IMR-90 (cell line): ENCODE measurements around the gene CFAP58. TPM values are rescaled to one million over a fixed set of nuclear protein-coding genes. Genes with fewer than 3 reads are reported as not detected.

ENCODE experiments used
- ATAC-seq: fragments of 200-7000 bp; cut with Tn5 transposase; 2 replicates; pipeline ENCODE4 v1.9.1; 2020; ENCODE audit warnings: low read depth, mild to moderate bottlenecking, moderate library complexity
- BruUV-seq: library from RNA; stranded (reverse); fragments of 400-500 nt; replicated peaks from 2 replicates; lab custom pipeline; 2021; lab: Mats Ljungman, UMichigan
- CTCF ChIA-PET: fragments of 300-600 bp; formaldehyde crosslinking; extraction: SDS; loops from one replicate; lab custom pipeline; 2021; ENCODE audit warnings: antibody characterized with exemption; lab: Yijun Ruan, JAX
- POLR2A ChIA-PET: fragments of 300-600 bp; sonication (Branson Sonifier 250); formaldehyde crosslinking; loops from one replicate; lab custom pipeline; 2022; ENCODE audit warnings: antibody characterized with exemption; ENCODE audit not compliant: unreplicated experiment; lab: Charles Lee
- DNase-seq: peaks from one replicate; pipeline ENCODE4 v3.0.0; 2013
- H2AFZ ChIP-seq: replicated peaks from 2 replicates; pipeline ENCODE3; 2013; ENCODE audit warnings: low read length, mild to moderate bottlenecking; ENCODE audit not compliant: poor library complexity
- H2AK5ac ChIP-seq: 2 replicates; pipeline ENCODE4 v1.6.1; 2013; ENCODE audit warnings: low read depth, low read length, inconsistent platforms
- H2AK9ac ChIP-seq: replicated peaks from 2 replicates; pipeline ENCODE3; 2013; ENCODE audit warnings: mild to moderate bottlenecking, low read depth, low read length, moderate library complexity; ENCODE audit not compliant: poor library complexity
- H2BK120ac ChIP-seq: 2 replicates; pipeline ENCODE4 v1.6.1; 2013; ENCODE audit warnings: low read depth, low read length, inconsistent platforms
- H2BK15ac ChIP-seq: 3 replicates; pipeline ENCODE4 v1.6.1; 2013; ENCODE audit warnings: low read depth, low read length, inconsistent platforms
- H2BK20ac ChIP-seq: 2 replicates; pipeline ENCODE4 v1.6.1; 2013; ENCODE audit warnings: low read depth, mild to moderate bottlenecking, inconsistent platforms, low read length, moderate library complexity
- H2BK5ac ChIP-seq: 2 replicates; pipeline ENCODE4 v1.6.1; 2013; ENCODE audit warnings: mild to moderate bottlenecking, low read depth, low read length, inconsistent platforms; ENCODE audit not compliant: poor library complexity, severe bottlenecking
- H3K14ac ChIP-seq: replicated peaks from 2 replicates; pipeline ENCODE4 v1.6.1; 2013; ENCODE audit warnings: low read depth, low read length, inconsistent platforms
- H3K18ac ChIP-seq: 2 replicates; pipeline ENCODE4 v1.6.1; 2013; ENCODE audit warnings: low read depth, low read length, control low read depth
- H3K23ac ChIP-seq: 2 replicates; pipeline ENCODE4 v1.6.1; 2013; ENCODE audit warnings: low read depth, low read length, inconsistent platforms
- H3K27ac ChIP-seq: 2 replicates; pipeline ENCODE4 v1.5.1; 2013; ENCODE audit warnings: mild to moderate bottlenecking, control low read depth, low read length; ENCODE audit not compliant: insufficient read depth
- H3K27me3 ChIP-seq: 2 replicates; pipeline ENCODE4 v1.6.1; 2013; ENCODE audit warnings: low read length; ENCODE audit not compliant: control insufficient read depth, insufficient read depth
- H3K36me3 ChIP-seq: 2 replicates; pipeline ENCODE4 v1.6.1; 2013; ENCODE audit warnings: low read length, mixed read lengths; ENCODE audit not compliant: control insufficient read depth, insufficient read depth
- H3K4ac ChIP-seq: 2 replicates; pipeline ENCODE4 v1.6.1; 2013; ENCODE audit warnings: low read depth, low read length, inconsistent platforms
- H3K4me1 ChIP-seq: 2 replicates; pipeline ENCODE4 v1.6.1; 2013; ENCODE audit warnings: low read length, mixed read lengths; ENCODE audit not compliant: control insufficient read depth, insufficient read depth
- H3K4me2 ChIP-seq: 2 replicates; pipeline ENCODE4 v1.6.1; 2013; ENCODE audit warnings: low read depth, mild to moderate bottlenecking, control low read depth, low read length, moderate library complexity
- H3K4me3 ChIP-seq: 2 replicates; pipeline ENCODE4 v1.5.1; 2013; ENCODE audit warnings: low read depth, mild to moderate bottlenecking, control low read depth, low read length, moderate library complexity; ENCODE audit not compliant: insufficient read depth
- H3K56ac ChIP-seq: 2 replicates; pipeline ENCODE4 v1.6.1; 2013; ENCODE audit warnings: low read length, inconsistent platforms; ENCODE audit not compliant: insufficient read depth; ENCODE audit errors: extremely low read depth
- H3K79me1 ChIP-seq, 2 experiments: 2 replicates each; pipeline ENCODE4 v1.6.1; 2013; ENCODE audit warnings: low read length in 2 of 2, inconsistent platforms in 1 of 2, low read depth in 1 of 2
- H3K9ac ChIP-seq: 2 replicates; pipeline ENCODE4 v1.6.1; 2013; ENCODE audit warnings: low read depth, low read length, control low read depth
- H3K9me1 ChIP-seq: 2 replicates; pipeline ENCODE4 v1.6.1; 2013; ENCODE audit warnings: low read length, inconsistent platforms; ENCODE audit not compliant: insufficient read depth
- H3K9me3 ChIP-seq: 2 replicates; pipeline ENCODE4 v1.6.1; 2013; ENCODE audit warnings: low read length; ENCODE audit not compliant: control insufficient read depth, insufficient read depth
- H4K20me1 ChIP-seq: 2 replicates; pipeline ENCODE4 v1.6.1; 2013; ENCODE audit warnings: low read length, inconsistent platforms; ENCODE audit not compliant: insufficient read depth
- H4K5ac ChIP-seq: 2 replicates; pipeline ENCODE4 v1.6.1; 2013; ENCODE audit warnings: mild to moderate bottlenecking, low read depth, low read length, control low read depth
- H4K8ac ChIP-seq, 2 experiments: 2 replicates each; pipeline ENCODE4 v1.6.1; 2013; ENCODE audit warnings: low read depth in 2 of 2, low read length in 2 of 2, control low read depth in 1 of 2, inconsistent platforms in 1 of 2
- H4K91ac ChIP-seq: 2 replicates; pipeline ENCODE4 v1.6.1; 2013; ENCODE audit warnings: low read depth, low read length, inconsistent platforms; ENCODE audit not compliant: insufficient read depth
- BHLHE40 ChIP-seq: fragments of 150-350 bp; IDR thresholded peaks from 2 replicates; pipeline ENCODE4 v1.6.1; 2016; ENCODE audit warnings: mild to moderate bottlenecking, low read depth, low read length
- CEBPB ChIP-seq: IDR thresholded peaks from 2 replicates; pipeline ENCODE4 v1.6.1; 2012; ENCODE audit warnings: low read depth, low read length, improper control_type of control experiment
- CHD1 ChIP-seq: IDR thresholded peaks from 2 replicates; pipeline ENCODE4 v1.6.1; 2012; ENCODE audit warnings: low read depth, low read length, improper control_type of control experiment
- CTCF ChIP-seq: conservative IDR thresholded peaks from 2 replicates; pipeline ENCODE4 v1.5.1; 2012; ENCODE audit warnings: mild to moderate bottlenecking, low read depth, low read length, improper control_type of control experiment
- FOS ChIP-seq: fragments of 150-350 bp; IDR thresholded peaks from 2 replicates; pipeline ENCODE4 v1.6.1; 2016; ENCODE audit warnings: low read depth, low read length
- MAFK ChIP-seq: IDR thresholded peaks from 2 replicates; pipeline ENCODE4 v1.6.1; 2012; ENCODE audit warnings: low read depth, low read length, improper control_type of control experiment
- MAZ ChIP-seq: IDR thresholded peaks from 2 replicates; pipeline ENCODE4 v1.6.1; 2012; ENCODE audit warnings: low read depth, mild to moderate bottlenecking, low read length, improper control_type of control experiment, moderate library complexity, borderline replicate concordance
- MXI1 ChIP-seq: IDR thresholded peaks from 2 replicates; pipeline ENCODE4 v1.6.1; 2012; ENCODE audit warnings: low read depth, mild to moderate bottlenecking, low read length, moderate library complexity, borderline replicate concordance
- NFE2L2 ChIP-seq: fragments of 150-350 bp; IDR thresholded peaks from 2 replicates; pipeline ENCODE4 v1.6.1; 2016; ENCODE audit warnings: low read depth, mild to moderate bottlenecking, low read length
- POLR2A ChIP-seq: IDR thresholded peaks from 2 replicates; pipeline ENCODE4 v1.6.1; 2012; ENCODE audit warnings: mild to moderate bottlenecking, low read depth, low read length
- RAD21 ChIP-seq: IDR thresholded peaks from 2 replicates; pipeline ENCODE4 v1.6.1; 2012; ENCODE audit warnings: low read length, improper control_type of control experiment
- RCOR1 ChIP-seq: IDR thresholded peaks from 2 replicates; pipeline ENCODE4 v1.6.1; 2012; ENCODE audit warnings: mild to moderate bottlenecking, low read length, improper control_type of control experiment; ENCODE audit not compliant: insufficient replicate concordance
- RFX5 ChIP-seq: IDR thresholded peaks from 2 replicates; pipeline ENCODE4 v1.8.0; 2012; ENCODE audit warnings: low read depth, mild to moderate bottlenecking, low read length, moderate library complexity
- SMC3 ChIP-seq: fragments of 150-350 bp; IDR thresholded peaks from 2 replicates; pipeline ENCODE4 v1.6.1; 2016; ENCODE audit warnings: low read depth, mild to moderate bottlenecking, antibody characterized with exemption, low read length, moderate library complexity
- WGBS, 2 experiments: methylation state at CpG; one replicate each; pipeline versions ENCODE4 v1.1.5 to v1.1.7; 2013; ENCODE audit warnings: missing lambda C conversion rate in 2 of 2; ENCODE audit not compliant: insufficient read length in 1 of 2; ENCODE audit errors: extremely low coverage in 2 of 2; 5-methylcytosine and 5-hydroxymethylcytosine counted together
- dilution Hi-C: fragments of 300-500 bp; cut with HindIII; formaldehyde crosslinking; loops from one replicate; pipeline ENCODE4 v1.14.3; 2018; ENCODE audit warnings: low sequenced_read_pairs; ENCODE audit not compliant: unreplicated experiment
- in situ Hi-C: fragments of 300-500 bp; cut with MboI; formaldehyde crosslinking; loops from 3 replicates; pipeline ENCODE4 v1.14.3; 2019; ENCODE audit warnings: low sequenced_read_pairs, inconsistent platforms, mixed read lengths
- intact Hi-C: fragments of 100-400 bp; cut with micrococcal nuclease; formaldehyde crosslinking; loops from 2 replicates; pipeline ENCODE4 v1.10.0; 2022
- polyA plus RNA-seq, 3 experiments: library from polyadenylated mRNA; depleted of rRNA; stranded (reverse); fragments of >200 nt; gene quantifications; 2 replicates each; pipeline ENCODE4 v1.2.3, GENCODE V29; 2012; ENCODE audit warnings: low replicate concordance in 1 of 3
- total RNA-seq: library from RNA; depleted of rRNA; stranded (reverse); fragments of >200 nt; gene quantifications from 2 replicates; pipeline ENCODE4 v1.2.3, GENCODE V29; 2012
- TF ChIP-seq, protein P1 (sequence below): fragments of 150-350 bp; IDR thresholded peaks from 2 replicates; pipeline ENCODE4 v1.6.1; 2017; ENCODE audit warnings: mild to moderate bottlenecking, antibody characterized with exemption, low read length, low read depth
- TF ChIP-seq, protein P2 (sequence below): fragments of 150-350 bp; IDR thresholded peaks from 2 replicates; pipeline ENCODE4 v1.6.1; 2016; ENCODE audit warnings: low read depth, mild to moderate bottlenecking, low read length, moderate library complexity, borderline replicate concordance

CFAP58 gene
- total and polyA plus RNA-seq, 2 of the 4 experiments (the other 2 are of a cell fraction) = 0.36 to 0.72 TPM

GRCh38 chr10:104391969-104392296 is 38.3 kb downstream of the CFAP58 start:
- no peaks in the 10 kb centered on the region for H3K9me3 ChIP-seq
- no TSS peak for BruUV-seq
- H3K56ac ChIP-seq = no peak overlapping the region
- dilution Hi-C loops (no loop called here), intact Hi-C loops (no loop called here), in situ Hi-C loops (no loop called here)
- H3K14ac ChIP-seq = no peak overlapping the region
- ChIA-PET POLR2A (no interaction called here), CTCF (no interaction called here)
- H3K9me1 ChIP-seq = no peaks in the 10 kb centered on the region
- no peak overlapping the region for H2BK20ac ChIP-seq
- no peak overlapping the region for H2AK5ac ChIP-seq
- H3K4me3 ChIP-seq = no peak overlapping the region
- H4K5ac ChIP-seq = no peak overlapping the region
- H3K4me2 ChIP-seq = no peak overlapping the region
- no peak overlapping the region for H2AFZ ChIP-seq
- H4K91ac ChIP-seq = no peak overlapping the region
- no peak overlapping the region for H2BK5ac ChIP-seq
- TF ChIP-seq RCOR1 = no peak
- TF ChIP-seq, protein P1, sequence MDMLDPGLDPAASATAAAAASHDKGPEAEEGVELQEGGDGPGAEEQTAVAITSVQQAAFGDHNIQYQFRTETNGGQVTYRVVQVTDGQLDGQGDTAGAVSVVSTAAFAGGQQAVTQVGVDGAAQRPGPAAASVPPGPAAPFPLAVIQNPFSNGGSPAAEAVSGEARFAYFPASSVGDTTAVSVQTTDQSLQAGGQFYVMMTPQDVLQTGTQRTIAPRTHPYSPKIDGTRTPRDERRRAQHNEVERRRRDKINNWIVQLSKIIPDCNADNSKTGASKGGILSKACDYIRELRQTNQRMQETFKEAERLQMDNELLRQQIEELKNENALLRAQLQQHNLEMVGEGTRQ = no peak
- no peak for TF ChIP-seq BHLHE40
- no peak for TF ChIP-seq MXI1
- TF ChIP-seq, protein P2, sequence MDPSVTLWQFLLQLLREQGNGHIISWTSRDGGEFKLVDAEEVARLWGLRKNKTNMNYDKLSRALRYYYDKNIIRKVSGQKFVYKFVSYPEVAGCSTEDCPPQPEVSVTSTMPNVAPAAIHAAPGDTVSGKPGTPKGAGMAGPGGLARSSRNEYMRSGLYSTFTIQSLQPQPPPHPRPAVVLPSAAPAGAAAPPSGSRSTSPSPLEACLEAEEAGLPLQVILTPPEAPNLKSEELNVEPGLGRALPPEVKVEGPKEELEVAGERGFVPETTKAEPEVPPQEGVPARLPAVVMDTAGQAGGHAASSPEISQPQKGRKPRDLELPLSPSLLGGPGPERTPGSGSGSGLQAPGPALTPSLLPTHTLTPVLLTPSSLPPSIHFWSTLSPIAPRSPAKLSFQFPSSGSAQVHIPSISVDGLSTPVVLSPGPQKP = no peak
- no peak for TF ChIP-seq POLR2A
- TF ChIP-seq MAZ = no peak
- TF ChIP-seq FOS = no peak
- no peak for TF ChIP-seq SMC3
- TF ChIP-seq RFX5 = no peak
- TF ChIP-seq CTCF = no peak
- no peak for TF ChIP-seq CEBPB
- no peak for TF ChIP-seq CHD1
- no peak for TF ChIP-seq NFE2L2
- TF ChIP-seq MAFK = no peak
- no peak for TF ChIP-seq RAD21
- no peaks in the 10 kb centered on the region for H3K36me3 ChIP-seq
- no peak overlapping the region for H4K8ac ChIP-seq
- ATAC-seq (no peak), DNase-seq (no peak)
- H3K23ac ChIP-seq = no peak overlapping the region
- H2BK120ac ChIP-seq = no peak overlapping the region
- H2AK9ac ChIP-seq = no peak overlapping the region
- no peaks in the 10 kb centered on the region for H4K20me1 ChIP-seq
- no peaks in the 10 kb centered on the region for H3K4me1 ChIP-seq
- H3K27me3 ChIP-seq = no peaks in the 10 kb centered on the region; the same call in none of the 2 replicates
- no peak overlapping the region for H3K27ac ChIP-seq
- H3K79me1 ChIP-seq = no peaks in the 10 kb centered on the region
- no peak overlapping the region for H3K18ac ChIP-seq
- H3K9ac ChIP-seq = no peak overlapping the region
- H3K4ac ChIP-seq = no peak overlapping the region
- no CpG with 5 or more reads among the region's 1 CpG for WGBS, 2 experiments
- no peak overlapping the region for H2BK15ac ChIP-seq
